ENCODE measurements around the gene SETD7. TPM values are rescaled to one million over a fixed set of nuclear protein-coding genes. Genes with fewer than 3 reads are reported as not detected.
"Not testable (repeated sequence)": the region's sequence is repeated elsewhere in the genome, so short reads cannot be mapped to it uniquely, and the experiment has no call there.

Gene SETD7
- total RNA-seq, 1 donor from 2014 or later: 22.6 TPM

- no peaks in the 10 kb centered on the region for H3K4me1 Mint-ChIP-seq (ENCODE audit: low read depth, unreplicated experiment)
- DNase-seq: no peak
- no peak overlapping the region for H3K4me3 Mint-ChIP-seq (ENCODE audit: unreplicated experiment)
- TF ChIP-seq, protein P1, sequence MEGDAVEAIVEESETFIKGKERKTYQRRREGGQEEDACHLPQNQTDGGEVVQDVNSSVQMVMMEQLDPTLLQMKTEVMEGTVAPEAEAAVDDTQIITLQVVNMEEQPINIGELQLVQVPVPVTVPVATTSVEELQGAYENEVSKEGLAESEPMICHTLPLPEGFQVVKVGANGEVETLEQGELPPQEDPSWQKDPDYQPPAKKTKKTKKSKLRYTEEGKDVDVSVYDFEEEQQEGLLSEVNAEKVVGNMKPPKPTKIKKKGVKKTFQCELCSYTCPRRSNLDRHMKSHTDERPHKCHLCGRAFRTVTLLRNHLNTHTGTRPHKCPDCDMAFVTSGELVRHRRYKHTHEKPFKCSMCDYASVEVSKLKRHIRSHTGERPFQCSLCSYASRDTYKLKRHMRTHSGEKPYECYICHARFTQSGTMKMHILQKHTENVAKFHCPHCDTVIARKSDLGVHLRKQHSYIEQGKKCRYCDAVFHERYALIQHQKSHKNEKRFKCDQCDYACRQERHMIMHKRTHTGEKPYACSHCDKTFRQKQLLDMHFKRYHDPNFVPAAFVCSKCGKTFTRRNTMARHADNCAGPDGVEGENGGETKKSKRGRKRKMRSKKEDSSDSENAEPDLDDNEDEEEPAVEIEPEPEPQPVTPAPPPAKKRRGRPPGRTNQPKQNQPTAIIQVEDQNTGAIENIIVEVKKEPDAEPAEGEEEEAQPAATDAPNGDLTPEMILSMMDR (IDR thresholded peaks at IDR 0.05; ENCODE audit: partially characterized antibody, unreplicated experiment): no peak
- peaks cover 29% of the 10 kb centered on the region for H3K36me3 Mint-ChIP-seq (ENCODE audit: unreplicated experiment)
- H3K27ac Mint-ChIP-seq (ENCODE audit: unreplicated experiment): no peak overlapping the region
- no peaks in the 10 kb centered on the region for H3K27me3 Mint-ChIP-seq (ENCODE audit: unreplicated experiment)
- H3K9me3 Mint-ChIP-seq (ENCODE audit: unreplicated experiment): peaks cover 5% of the 10 kb centered on the region
Observed at GRCh38 chr4:139469869-139470268, 86.2 kb downstream of the SETD7 start.

- TF ChIP-seq, protein P1 (IDR thresholded peaks at IDR 0.05; ENCODE audit: partially characterized antibody, unreplicated experiment): no peak
- Mint-ChIP-seq H3K4me3 (ENCODE audit: unreplicated experiment) (no peak overlapping the region), H3K9me3 (ENCODE audit: unreplicated experiment) (peaks cover 5% of the 10 kb centered on the region), H3K36me3 (ENCODE audit: unreplicated experiment) (peaks cover 29% of the 10 kb centered on the region), H3K27me3 (ENCODE audit: unreplicated experiment) (no peaks in the 10 kb centered on the region), H3K27ac (ENCODE audit: unreplicated experiment) (no peak overlapping the region), H3K4me1 (ENCODE audit: low read depth, unreplicated experiment) (no peaks in the 10 kb centered on the region)
- DNase-seq: no peak
Observed at GRCh38 chr4:139469216-139469615, 86.8 kb downstream of the SETD7 start.

GRCh38 chr4:139468756-139469155 lies 87.3 kb downstream of the SETD7 start:
- H3K36me3 Mint-ChIP-seq (ENCODE audit: unreplicated experiment): peaks cover 29% of the 10 kb centered on the region
- H3K27me3 Mint-ChIP-seq (ENCODE audit: unreplicated experiment); H3K4me1 Mint-ChIP-seq (ENCODE audit: low read depth, unreplicated experiment); H3K27ac Mint-ChIP-seq (ENCODE audit: unreplicated experiment); H3K4me3 Mint-ChIP-seq (ENCODE audit: unreplicated experiment); H3K9me3 Mint-ChIP-seq (ENCODE audit: unreplicated experiment); DNase-seq: not testable (repeated sequence)

DNA sequence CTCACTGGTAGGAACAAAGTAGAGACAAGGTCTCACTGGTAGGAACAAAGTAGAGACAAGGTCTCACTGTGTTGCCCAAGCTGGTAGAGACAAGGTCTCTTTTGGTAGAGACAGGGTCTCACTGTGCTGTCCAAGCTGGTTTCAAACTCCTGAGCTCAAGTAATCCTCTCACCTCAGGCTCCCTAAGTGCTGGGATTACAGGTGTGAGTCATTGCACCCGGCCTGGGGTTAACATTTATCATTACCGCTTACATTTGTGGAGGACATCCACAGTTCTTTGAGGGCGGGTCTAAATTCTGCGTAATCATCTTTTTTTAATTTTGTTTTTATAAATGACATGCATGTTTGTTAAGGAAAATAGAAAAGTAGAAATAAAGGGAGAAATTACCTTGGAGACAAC lies 90.1 kb downstream of the SETD7 start:
- DNase-seq: no peak
- H3K27ac Mint-ChIP-seq (ENCODE audit: unreplicated experiment): no peak overlapping the region
- no peak overlapping the region for H3K4me3 Mint-ChIP-seq (ENCODE audit: unreplicated experiment)
- no peaks in the 10 kb centered on the region for H3K4me1 Mint-ChIP-seq (ENCODE audit: low read depth, unreplicated experiment)
- peaks cover 18% of the 10 kb centered on the region for H3K36me3 Mint-ChIP-seq (ENCODE audit: unreplicated experiment)
- H3K9me3 Mint-ChIP-seq (ENCODE audit: unreplicated experiment): peaks cover 2% of the 10 kb centered on the region
- TF ChIP-seq, protein P1 (IDR thresholded peaks at IDR 0.05; ENCODE audit: partially characterized antibody, unreplicated experiment): no peak
- peaks cover 2% of the 10 kb centered on the region for H3K27me3 Mint-ChIP-seq (ENCODE audit: unreplicated experiment)

DNA sequence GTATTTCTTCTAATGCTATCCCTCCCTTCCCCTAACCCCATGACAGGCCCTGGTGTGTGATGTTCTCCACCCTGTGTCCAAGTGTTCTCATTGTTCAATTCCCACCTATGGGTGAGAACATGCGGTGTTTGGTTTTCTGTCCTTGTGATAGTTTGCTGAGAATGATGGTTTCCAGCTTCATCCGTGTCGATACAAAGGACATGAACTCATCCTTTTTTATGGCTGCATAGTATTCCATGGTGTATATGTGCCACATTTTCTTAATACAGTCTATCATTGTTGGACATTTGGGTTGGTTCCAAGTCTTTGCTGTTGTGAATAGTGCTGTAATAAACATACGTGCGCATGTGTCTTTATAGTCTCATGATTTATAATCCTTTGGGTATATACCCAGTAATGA lies 91.5 kb downstream of the SETD7 start:
- peaks cover 16% of the 10 kb centered on the region for H3K36me3 Mint-ChIP-seq (ENCODE audit: unreplicated experiment)
- not testable (repeated sequence) for H3K27me3 Mint-ChIP-seq (ENCODE audit: unreplicated experiment); DNase-seq; H3K4me3 Mint-ChIP-seq (ENCODE audit: unreplicated experiment); H3K4me1 Mint-ChIP-seq (ENCODE audit: low read depth, unreplicated experiment); H3K27ac Mint-ChIP-seq (ENCODE audit: unreplicated experiment); H3K9me3 Mint-ChIP-seq (ENCODE audit: unreplicated experiment)

- no peaks in the 10 kb centered on the region for H3K9me3 Mint-ChIP-seq (ENCODE audit: unreplicated experiment)
- DNase-seq: no peak
- H3K27ac Mint-ChIP-seq (ENCODE audit: unreplicated experiment): no peak overlapping the region
- TF ChIP-seq, protein P1 (IDR thresholded peaks at IDR 0.05; ENCODE audit: partially characterized antibody, unreplicated experiment): no peak
- H3K36me3 Mint-ChIP-seq (ENCODE audit: unreplicated experiment): no peaks in the 10 kb centered on the region
- no peak overlapping the region for H3K4me3 Mint-ChIP-seq (ENCODE audit: unreplicated experiment)
- peaks cover 2% of the 10 kb centered on the region for H3K27me3 Mint-ChIP-seq (ENCODE audit: unreplicated experiment)
- peaks cover 5% of the 10 kb centered on the region for H3K4me1 Mint-ChIP-seq (ENCODE audit: low read depth, unreplicated experiment)
Observed at GRCh38 chr4:139461022-139461628, 94.9 kb downstream of the SETD7 start.
